ENCODE results near the gene GAS7. TPM values are rescaled to one million over a fixed set of nuclear protein-coding genes. Genes with fewer than 3 reads are reported as not detected.
"Not testable (repeated sequence)": the region's sequence is repeated elsewhere in the genome, so short reads cannot be mapped to it uniquely, and the experiment has no call there.

GAS7 gene
- total RNA-seq, 2 donors from 2014 or later = 69.0 to 70.8 TPM

DNA sequence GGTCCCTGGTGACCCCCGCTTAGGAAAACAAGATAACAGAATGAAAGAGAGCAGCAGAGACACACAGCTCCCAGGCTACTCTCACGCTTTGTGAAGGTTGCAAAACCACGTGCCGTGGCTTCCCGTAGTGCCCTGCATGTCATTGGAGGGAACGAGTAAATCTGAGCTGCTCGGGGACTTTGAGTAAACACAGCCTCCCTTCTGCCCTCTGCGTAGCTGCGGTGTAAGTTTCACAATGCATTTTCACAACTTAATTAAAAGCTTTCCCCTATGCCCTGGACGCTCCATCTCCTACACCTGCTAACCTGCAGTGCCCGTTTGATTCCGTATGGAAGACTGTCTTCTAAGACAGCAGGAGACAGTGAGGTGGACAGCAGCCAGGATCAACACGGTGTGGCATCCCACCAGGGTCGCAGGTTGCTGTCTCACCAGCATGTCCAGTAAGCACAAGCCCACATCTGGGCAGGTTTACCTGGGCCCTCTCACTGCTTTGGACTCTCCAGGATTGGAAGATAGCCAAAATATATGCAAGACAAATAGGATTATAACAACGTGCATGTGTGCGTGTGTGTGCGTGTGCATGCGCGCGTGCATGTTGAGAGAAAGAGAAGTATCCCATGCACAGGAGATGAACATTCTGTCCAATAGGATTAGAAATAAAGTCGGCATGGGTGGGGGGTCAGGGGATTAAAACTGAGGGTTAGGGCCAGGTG is 177.0 kb downstream of the GAS7 start:
- Histone ChIP-seq H3K36me3 (no peaks in the 10 kb centered on the region), H3K9me3 (no peaks in the 10 kb centered on the region), H3K4me1 (ENCODE audit: control insufficient read depth in 1 of 2, low read depth in 2 of 2) (no peaks in the 10 kb centered on the region), H3K4me3 (no peak overlapping the region), H3K27ac (no peak overlapping the region), H3K27me3 (replicated peaks; ENCODE audit: insufficient read depth) (no peaks in the 10 kb centered on the region)
- no peak for ATAC-seq (ENCODE audit: insufficient number of reproducible peaks, low FRiP score, low read depth)
- TF ChIP-seq, protein P1, sequence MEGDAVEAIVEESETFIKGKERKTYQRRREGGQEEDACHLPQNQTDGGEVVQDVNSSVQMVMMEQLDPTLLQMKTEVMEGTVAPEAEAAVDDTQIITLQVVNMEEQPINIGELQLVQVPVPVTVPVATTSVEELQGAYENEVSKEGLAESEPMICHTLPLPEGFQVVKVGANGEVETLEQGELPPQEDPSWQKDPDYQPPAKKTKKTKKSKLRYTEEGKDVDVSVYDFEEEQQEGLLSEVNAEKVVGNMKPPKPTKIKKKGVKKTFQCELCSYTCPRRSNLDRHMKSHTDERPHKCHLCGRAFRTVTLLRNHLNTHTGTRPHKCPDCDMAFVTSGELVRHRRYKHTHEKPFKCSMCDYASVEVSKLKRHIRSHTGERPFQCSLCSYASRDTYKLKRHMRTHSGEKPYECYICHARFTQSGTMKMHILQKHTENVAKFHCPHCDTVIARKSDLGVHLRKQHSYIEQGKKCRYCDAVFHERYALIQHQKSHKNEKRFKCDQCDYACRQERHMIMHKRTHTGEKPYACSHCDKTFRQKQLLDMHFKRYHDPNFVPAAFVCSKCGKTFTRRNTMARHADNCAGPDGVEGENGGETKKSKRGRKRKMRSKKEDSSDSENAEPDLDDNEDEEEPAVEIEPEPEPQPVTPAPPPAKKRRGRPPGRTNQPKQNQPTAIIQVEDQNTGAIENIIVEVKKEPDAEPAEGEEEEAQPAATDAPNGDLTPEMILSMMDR (IDR thresholded peaks at IDR 0.05) = no peak
- DNase-seq (ENCODE audit: low spot score) = no peak

- no peak for DNase-seq (ENCODE audit: low spot score)
- Histone ChIP-seq H3K36me3 (no peaks in the 10 kb centered on the region), H3K27ac (no peak overlapping the region), H3K27me3 (replicated peaks; ENCODE audit: insufficient read depth) (no peaks in the 10 kb centered on the region), H3K9me3 (no peaks in the 10 kb centered on the region), H3K4me1 (ENCODE audit: control insufficient read depth in 1 of 2, low read depth in 2 of 2) (no peaks in the 10 kb centered on the region), H3K4me3 (no peak overlapping the region)
- TF ChIP-seq, protein P1 (IDR thresholded peaks at IDR 0.05) = no peak
- ATAC-seq (ENCODE audit: insufficient number of reproducible peaks, low FRiP score, low read depth) = no peak
Measured at GRCh38 chr17:10019941-10020451, 178.4 kb downstream of the GAS7 start.

- Histone ChIP-seq H3K27me3 (replicated peaks; ENCODE audit: insufficient read depth) (no peaks in the 10 kb centered on the region), H3K9me3 (no peaks in the 10 kb centered on the region), H3K4me1 (ENCODE audit: control insufficient read depth in 1 of 2, low read depth in 2 of 2) (no peaks in the 10 kb centered on the region), H3K4me3 (no peak overlapping the region), H3K36me3 (no peaks in the 10 kb centered on the region), H3K27ac (no peak overlapping the region)
- no peak for DNase-seq (ENCODE audit: low spot score)
- TF ChIP-seq, protein P1 (IDR thresholded peaks at IDR 0.05) = no peak
- no peak for ATAC-seq (ENCODE audit: insufficient number of reproducible peaks, low FRiP score, low read depth)
Measured at GRCh38 chr17:10018461-10018891, 179.9 kb downstream of the GAS7 start.

- not testable (repeated sequence) for H3K4me3 ChIP-seq; H3K9me3 ChIP-seq; H3K27ac ChIP-seq; H3K27me3 ChIP-seq (replicated peaks; ENCODE audit: insufficient read depth); H3K36me3 ChIP-seq; ATAC-seq (ENCODE audit: insufficient number of reproducible peaks, low FRiP score, low read depth); DNase-seq (ENCODE audit: low spot score); H3K4me1 ChIP-seq (ENCODE audit: control insufficient read depth in 1 of 2, low read depth in 2 of 2)
Measured at GRCh38 chr17:10016958-10017570, 181.3 kb downstream of the GAS7 start.

- TF ChIP-seq, protein P1 (IDR thresholded peaks at IDR 0.05) = no peak
- Histone ChIP-seq H3K36me3 (no peaks in the 10 kb centered on the region), H3K27me3 (replicated peaks; ENCODE audit: insufficient read depth) (no peaks in the 10 kb centered on the region), H3K27ac (no peak overlapping the region), H3K4me3 (no peak overlapping the region), H3K4me1 (ENCODE audit: control insufficient read depth in 1 of 2, low read depth in 2 of 2) (no peaks in the 10 kb centered on the region), H3K9me3 (no peaks in the 10 kb centered on the region)
- ATAC-seq (ENCODE audit: insufficient number of reproducible peaks, low FRiP score, low read depth) (no peak), DNase-seq (ENCODE audit: low spot score) (no peak)
Measured at GRCh38 chr17:10013365-10014112, 184.9 kb downstream of the GAS7 start.

Data from thoracic aorta (tissue), 2 donors.